ELR (cell line): Measurements from ENCODE around the gene FAM124B.

ENCODE experiments used
- DNase-seq: peaks from one replicate; pipeline ENCODE4 v3.0.0-alpha.2; 2015; ENCODE audit warnings: low read depth

FAM124B gene

GRCh38 chr2:224401641-224402342 is at the start of gene FAM124B:
Gene FAM124B (minus strand): TSS chr2:224402107. CDS start chr2:224401768, 339 bp downstream.
- peak; percentile 75 for DNase-seq

GRCh38 chr2:224449212-224450147 is 47.6 kb upstream of the FAM124B start:
- peak; percentile 55 for DNase-seq

GRCh38 chr2:224448236-224448635 is 46.3 kb upstream of the FAM124B start:
- DNase-seq = no peak

GRCh38 chr2:224444783-224445182 is 42.9 kb upstream of the FAM124B start:
- DNase-seq = no peak

- no peak for DNase-seq
These were observed 42.1 kb upstream of the FAM124B start for GRCh38 chr2:224444021-224444420.

DNA sequence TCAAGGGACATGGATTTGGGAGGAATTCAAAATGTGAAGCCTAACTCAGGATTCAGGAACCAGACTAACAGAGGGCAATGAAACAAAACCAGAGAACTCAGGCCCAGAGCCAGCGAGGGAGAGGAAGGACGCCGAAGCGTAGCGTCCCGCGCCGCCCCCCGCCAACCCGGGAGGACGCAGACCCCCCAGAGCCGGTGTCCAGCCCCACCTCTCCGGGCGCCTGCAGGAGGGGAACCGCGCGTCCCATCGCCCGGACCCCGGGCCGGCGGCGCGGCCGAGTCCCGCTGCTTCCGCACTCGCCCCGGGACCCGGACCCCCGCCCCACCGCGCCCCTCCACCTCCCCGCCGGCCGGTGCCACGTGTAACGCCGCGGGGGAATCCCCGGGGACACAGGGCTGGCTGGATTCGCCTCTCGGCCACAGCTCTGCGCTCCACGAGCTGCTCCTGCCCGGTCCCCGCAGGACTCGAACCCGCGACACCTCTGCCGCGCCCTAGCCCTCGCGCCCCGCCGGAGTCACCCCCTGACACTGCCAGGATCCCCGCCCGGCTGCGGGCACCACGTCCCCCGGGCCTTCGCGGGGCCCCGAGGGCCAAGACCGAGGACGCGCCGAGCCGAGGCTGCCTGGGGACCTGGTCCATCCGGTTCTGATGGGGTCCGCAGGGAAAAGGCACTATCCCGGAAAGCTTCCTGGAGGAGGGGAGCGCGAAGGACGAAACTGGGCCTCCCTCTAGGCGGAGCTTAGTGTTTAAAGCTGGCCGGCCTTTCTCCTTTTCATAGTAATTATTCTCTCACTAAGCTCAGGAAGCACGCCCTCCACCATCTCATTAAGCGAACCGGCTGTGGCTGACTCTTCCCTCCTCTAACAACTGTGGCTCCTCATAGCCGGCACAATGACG is 40.4 kb upstream of the FAM124B start:
- DNase-seq = peak; percentile 15

DNA sequence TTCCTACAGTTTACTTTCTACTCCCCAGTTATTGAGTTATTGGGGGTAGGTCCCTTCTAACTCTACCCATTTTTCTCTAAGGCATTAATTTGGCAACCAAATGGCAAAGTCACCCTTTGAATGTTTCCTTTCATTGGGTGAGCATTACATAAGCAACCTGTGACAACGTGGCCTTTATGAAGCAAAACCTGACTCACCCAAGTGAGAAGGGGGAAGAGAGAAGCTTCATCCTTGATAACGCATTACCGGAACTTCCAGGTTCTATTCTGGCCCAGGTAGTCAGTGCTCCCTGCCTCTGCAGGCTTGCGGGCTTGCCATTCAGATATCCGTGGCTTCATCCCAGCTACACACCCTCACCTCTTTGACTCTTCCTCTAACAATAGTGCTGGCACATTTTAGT is 39.1 kb upstream of the FAM124B start:
- no peak for DNase-seq

DNA sequence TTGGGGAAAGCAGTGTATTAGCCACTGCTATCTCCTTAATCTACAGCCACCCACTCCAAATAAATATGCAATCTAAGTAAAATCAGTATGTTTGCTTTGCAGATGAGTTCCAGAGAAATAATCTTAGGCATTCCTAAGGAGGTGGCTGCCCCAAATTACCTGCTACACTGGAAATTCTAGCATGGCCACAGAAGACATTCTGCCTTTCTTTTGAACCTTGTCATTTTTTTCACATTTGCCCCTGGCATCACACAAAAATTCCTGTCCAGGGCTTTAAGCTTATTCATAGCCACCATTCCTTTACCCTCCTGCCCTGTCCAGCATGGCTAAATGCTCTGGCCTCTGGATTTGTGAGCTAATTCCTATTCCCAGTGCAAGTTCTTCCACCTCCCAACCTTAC is 36.8 kb upstream of the FAM124B start:
- no peak for DNase-seq

DNA sequence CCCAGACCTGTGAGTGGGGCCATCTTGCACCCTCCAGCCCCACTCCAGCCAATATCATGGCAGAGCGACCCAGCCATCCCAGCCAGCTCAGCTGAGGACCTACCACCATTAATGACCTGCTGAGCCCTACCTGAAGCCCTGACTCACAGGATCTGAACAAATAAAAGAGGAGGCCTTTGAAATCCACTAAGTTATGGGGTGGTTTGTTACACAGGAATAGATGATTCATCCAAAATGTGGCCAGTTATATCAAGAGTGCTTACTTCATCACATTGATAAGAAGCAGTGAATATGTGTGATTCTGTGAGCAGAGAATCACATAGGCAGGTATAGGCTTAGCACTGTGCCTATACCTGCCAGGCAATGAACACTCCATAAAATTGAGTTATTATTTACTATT is 34.7 kb upstream of the FAM124B start:
- DNase-seq = peak; percentile 11

GRCh38 chr2:224434618-224435017 is 32.7 kb upstream of the FAM124B start:
- no peak for DNase-seq

DNA sequence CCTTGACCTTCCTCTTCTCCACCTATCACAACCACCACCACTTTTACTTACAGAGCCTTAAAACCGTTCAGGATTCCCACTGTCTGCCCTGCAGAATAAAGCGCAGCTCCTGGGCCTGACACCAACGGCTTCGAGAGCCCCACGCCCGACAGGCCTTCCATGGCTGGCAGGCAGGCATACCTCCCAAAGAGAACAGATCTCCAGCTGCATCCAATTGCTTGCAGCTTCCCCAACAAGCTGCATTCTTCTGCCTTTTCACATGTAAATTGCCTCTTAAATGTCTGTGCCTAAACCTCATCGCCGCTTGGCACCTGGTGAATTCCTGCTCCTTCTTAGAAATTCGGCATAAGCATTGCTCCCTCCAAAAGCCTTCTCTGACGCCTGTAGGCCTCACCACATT is 31.5 kb upstream of the FAM124B start:
- no peak for DNase-seq

DNA sequence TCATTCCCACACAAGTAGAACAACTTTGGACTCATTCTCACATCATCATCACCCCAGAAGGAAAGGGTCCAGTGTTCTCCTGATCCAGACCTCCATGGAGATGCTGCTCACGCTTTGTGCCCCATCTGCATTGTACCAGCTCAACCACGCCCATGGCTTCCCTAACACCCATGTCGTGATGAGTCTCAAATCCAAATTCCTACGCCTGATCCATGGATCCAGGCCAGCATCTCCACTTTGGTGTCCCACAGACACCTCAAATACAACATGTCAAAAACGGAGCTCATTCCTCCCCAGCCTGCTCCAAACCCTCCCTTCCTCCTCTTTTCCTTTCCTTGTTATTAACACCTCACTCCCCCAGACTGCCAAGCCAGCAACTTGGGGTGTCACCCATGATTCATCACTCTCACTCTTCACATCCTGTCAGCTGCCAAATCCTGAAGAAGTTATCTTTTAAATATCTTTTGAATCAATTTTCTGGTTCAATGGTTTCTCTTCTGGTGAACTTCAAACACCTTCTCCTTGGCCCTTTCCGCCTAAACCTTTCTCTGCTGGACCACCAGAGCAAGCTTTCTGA is 30.2 kb upstream of the FAM124B start:
- DNase-seq = no peak

DNA sequence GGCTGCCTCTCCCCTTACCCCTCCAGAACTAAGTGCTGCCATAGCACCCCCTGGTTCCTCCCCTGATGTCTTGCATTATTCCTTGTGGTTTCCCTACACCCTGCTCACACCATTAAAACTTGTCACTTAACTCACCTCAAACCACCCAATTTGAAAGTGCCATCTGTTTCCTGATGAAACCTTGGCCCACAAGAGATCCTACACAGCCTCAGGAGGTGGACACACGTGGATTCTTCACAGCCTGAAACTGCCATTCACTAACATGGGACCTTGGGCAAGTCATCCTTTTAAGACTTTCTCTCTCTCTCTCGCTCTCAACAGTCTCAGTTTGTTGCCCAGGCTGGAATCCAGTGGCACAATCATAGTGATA is 27.5 kb upstream of the FAM124B start:
- no peak for DNase-seq

- DNase-seq = no peak
These were observed 27.0 kb upstream of the FAM124B start for GRCh38 chr2:224428787-224429440.

GRCh38 chr2:224427471-224427870 is 25.6 kb upstream of the FAM124B start:
- DNase-seq = no peak

GRCh38 chr2:224426656-224427055 is 24.7 kb upstream of the FAM124B start:
- no peak for DNase-seq

DNA sequence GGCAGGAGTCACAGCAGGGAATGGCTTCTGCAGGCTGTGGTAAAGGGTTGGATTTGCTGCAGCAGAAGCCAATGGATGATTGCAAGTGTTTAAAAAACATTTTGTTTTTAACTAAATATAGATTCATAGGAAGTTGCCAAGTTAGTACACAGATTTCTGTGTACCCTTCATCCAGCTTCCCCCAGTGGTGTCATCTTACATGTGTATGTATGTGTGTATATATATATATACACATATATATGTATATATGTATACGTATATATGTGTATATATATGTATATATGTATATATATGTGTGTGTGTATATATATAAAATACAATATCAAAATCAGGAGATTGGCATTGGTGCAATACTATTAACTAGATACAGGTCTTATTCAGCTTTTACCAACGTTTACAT is 19.2 kb upstream of the FAM124B start:
- no peak for DNase-seq

GRCh38 chr2:224417947-224418346 is 16.0 kb upstream of the FAM124B start:
- no peak for DNase-seq

DNA sequence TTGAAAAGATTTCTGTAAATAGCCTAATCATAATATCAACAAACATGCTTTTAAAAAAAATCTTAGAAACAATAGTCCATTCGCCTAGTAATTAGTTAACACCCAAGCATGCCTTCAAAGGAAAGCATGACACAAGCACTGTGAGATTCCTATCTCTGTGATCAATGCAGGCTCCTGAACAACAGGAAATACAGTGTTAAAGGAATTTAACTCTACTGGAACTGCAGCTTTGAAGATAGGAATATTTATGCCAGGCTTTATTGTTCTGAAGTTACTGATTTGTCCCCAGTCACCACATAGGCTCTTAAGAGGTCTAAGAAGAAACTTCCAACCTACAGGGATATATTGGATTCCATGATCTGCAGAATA is 15.4 kb upstream of the FAM124B start:
- no peak for DNase-seq

DNA sequence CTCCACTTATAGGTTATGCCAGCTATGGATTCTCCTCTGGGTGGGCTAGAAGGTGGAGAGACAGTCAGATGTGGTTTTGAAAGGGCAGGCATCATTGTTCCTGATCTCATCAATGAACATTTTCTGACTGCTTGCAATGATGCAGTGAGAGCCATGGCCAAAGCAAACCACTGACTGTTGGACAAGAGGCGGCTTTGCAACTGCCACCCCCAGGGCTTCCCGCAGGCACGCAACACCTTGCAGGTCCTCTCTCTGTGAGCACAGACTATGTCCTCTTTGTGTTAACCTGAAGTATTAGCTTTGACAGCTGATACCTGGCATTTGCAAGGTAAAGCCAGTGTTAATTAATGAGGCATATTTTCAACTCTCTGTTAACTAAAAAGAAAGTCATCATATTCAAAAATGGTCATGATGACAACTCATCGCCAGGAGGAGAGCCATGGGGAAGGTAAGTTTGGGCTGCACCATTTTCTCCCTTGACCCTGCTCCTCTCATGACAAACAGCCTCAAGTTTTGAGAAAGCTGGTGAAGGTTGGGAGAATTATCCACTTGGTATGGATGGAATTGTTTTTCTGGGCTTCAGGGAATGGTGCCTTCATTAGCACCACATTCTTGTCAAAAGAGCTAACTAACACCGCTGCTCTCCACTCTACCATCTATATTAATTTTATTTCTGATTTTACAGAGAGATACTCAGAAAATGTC is 14.9 kb upstream of the FAM124B start:
- DNase-seq = no peak

- DNase-seq = no peak
These were observed 11.5 kb upstream of the FAM124B start for GRCh38 chr2:224413381-224413780.
